Measurements from ENCODE around the gene PC. TPM values are rescaled to one million over a fixed set of nuclear protein-coding genes. Genes with fewer than 3 reads are reported as not detected.

PC gene
- polyA plus RNA-seq, 1 of the 3 experiments (the other 2 are of a cell fraction): 9.7 TPM

GRCh38 chr11:66953081-66953833, 4.9 kb downstream of the PC start:
- H3K27me3 ChIP-seq (ENCODE audit: insufficient read depth): no peaks in the 10 kb centered on the region
- H3K9ac ChIP-seq: no peak overlapping the region
- 89% methylated on average over 13 of the region's 13 CpGs for WGBS (ENCODE audit: low lambda C conversion rate)
- no peaks in the 10 kb centered on the region for H3K36me3 ChIP-seq (replicated peaks in 1 of 2; ENCODE audit: control insufficient read depth in 1 of 2, insufficient read depth in 2 of 2, low read length in 1 of 2)
- H3K4me3 ChIP-seq (ENCODE audit: low read depth in 2 of 2, low read length in 1 of 2): no peak overlapping the region
- ChIA-PET CTCF (interaction anchor here (1.1 to 2.0 kb wide), 2 partner anchors 72 to 258 kb away, joined by 3 to 8 read pairs; no protein-coding TSS in a partner anchor), POLR2A (no interaction called here)
- peak overlapping the region in 1 of 2 experiments; percentile 75; a peak in 2 of 4 replicates for H3K27ac ChIP-seq (ENCODE audit: low read depth in 2 of 2, low read length in 1 of 2)
- H2AFZ ChIP-seq (ENCODE audit: low read depth): no peak overlapping the region
- no peaks in the 10 kb centered on the region for H3K9me3 ChIP-seq
- peaks cover 10% of the 10 kb centered on the region for H3F3A ChIP-seq (replicated peaks; ENCODE audit: insufficient read depth)
- peaks cover 11 to 52% of the 10 kb centered on the region in 2 experiments for H3K4me1 ChIP-seq (ENCODE audit: control insufficient read depth in 1 of 2, insufficient read depth in 2 of 2, low read depth in 1 of 2, low read length in 1 of 2)
- TF ChIP-seq POLR2AphosphoS5 (IDR thresholded peaks at IDR 0.05; ENCODE audit: low read depth, low read length) (no peak), FOXM1 (IDR thresholded peaks at IDR 0.05; ENCODE audit: low read depth) (no peak), USF2 (IDR thresholded peaks at IDR 0.05; ENCODE audit: borderline replicate concordance, low read depth, low read length) (no peak), CHD2 (IDR thresholded peaks at IDR 0.05; ENCODE audit: low read length, partially characterized antibody) (no peak), TEAD4 (IDR thresholded peaks at IDR 0.05; ENCODE audit: borderline replicate concordance, insufficient read depth) (no peak), YY1 (IDR thresholded peaks at IDR 0.05; ENCODE audit: low read depth) (no peak), RXRA (IDR thresholded peaks at IDR 0.05; ENCODE audit: borderline replicate concordance, low read depth) (no peak), NRF1 (IDR thresholded peaks at IDR 0.05; ENCODE audit: low read depth, low read length) (no peak), EZH2phosphoT487 (IDR thresholded peaks at IDR 0.05; ENCODE audit: borderline replicate concordance, low read depth) (no peak)
- TF ChIP-seq, protein P1, sequence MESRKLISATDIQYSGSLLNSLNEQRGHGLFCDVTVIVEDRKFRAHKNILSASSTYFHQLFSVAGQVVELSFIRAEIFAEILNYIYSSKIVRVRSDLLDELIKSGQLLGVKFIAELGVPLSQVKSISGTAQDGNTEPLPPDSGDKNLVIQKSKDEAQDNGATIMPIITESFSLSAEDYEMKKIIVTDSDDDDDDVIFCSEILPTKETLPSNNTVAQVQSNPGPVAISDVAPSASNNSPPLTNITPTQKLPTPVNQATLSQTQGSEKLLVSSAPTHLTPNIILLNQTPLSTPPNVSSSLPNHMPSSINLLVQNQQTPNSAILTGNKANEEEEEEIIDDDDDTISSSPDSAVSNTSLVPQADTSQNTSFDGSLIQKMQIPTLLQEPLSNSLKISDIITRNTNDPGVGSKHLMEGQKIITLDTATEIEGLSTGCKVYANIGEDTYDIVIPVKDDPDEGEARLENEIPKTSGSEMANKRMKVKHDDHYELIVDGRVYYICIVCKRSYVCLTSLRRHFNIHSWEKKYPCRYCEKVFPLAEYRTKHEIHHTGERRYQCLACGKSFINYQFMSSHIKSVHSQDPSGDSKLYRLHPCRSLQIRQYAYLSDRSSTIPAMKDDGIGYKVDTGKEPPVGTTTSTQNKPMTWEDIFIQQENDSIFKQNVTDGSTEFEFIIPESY (IDR thresholded peaks at IDR 0.05; ENCODE audit: borderline replicate concordance, low read depth): no peak
- TF ChIP-seq, protein P2, sequence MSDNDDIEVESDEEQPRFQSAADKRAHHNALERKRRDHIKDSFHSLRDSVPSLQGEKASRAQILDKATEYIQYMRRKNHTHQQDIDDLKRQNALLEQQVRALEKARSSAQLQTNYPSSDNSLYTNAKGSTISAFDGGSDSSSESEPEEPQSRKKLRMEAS (IDR thresholded peaks at IDR 0.05; ENCODE audit: low read depth): no peak
- TF ChIP-seq, protein P3, sequence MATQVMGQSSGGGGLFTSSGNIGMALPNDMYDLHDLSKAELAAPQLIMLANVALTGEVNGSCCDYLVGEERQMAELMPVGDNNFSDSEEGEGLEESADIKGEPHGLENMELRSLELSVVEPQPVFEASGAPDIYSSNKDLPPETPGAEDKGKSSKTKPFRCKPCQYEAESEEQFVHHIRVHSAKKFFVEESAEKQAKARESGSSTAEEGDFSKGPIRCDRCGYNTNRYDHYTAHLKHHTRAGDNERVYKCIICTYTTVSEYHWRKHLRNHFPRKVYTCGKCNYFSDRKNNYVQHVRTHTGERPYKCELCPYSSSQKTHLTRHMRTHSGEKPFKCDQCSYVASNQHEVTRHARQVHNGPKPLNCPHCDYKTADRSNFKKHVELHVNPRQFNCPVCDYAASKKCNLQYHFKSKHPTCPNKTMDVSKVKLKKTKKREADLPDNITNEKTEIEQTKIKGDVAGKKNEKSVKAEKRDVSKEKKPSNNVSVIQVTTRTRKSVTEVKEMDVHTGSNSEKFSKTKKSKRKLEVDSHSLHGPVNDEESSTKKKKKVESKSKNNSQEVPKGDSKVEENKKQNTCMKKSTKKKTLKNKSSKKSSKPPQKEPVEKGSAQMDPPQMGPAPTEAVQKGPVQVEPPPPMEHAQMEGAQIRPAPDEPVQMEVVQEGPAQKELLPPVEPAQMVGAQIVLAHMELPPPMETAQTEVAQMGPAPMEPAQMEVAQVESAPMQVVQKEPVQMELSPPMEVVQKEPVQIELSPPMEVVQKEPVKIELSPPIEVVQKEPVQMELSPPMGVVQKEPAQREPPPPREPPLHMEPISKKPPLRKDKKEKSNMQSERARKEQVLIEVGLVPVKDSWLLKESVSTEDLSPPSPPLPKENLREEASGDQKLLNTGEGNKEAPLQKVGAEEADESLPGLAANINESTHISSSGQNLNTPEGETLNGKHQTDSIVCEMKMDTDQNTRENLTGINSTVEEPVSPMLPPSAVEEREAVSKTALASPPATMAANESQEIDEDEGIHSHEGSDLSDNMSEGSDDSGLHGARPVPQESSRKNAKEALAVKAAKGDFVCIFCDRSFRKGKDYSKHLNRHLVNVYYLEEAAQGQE (IDR thresholded peaks at IDR 0.05; ENCODE audit: low read depth, low read length): no peak
- DNase-seq: no peak
- H3K4me2 ChIP-seq: no peak overlapping the region
- no peaks in the 10 kb centered on the region for H4K20me1 ChIP-seq (ENCODE audit: insufficient read depth)
- no peaks in the 10 kb centered on the region for H3K9me2 ChIP-seq
- H3K79me2 ChIP-seq (ENCODE audit: insufficient read depth): no peaks in the 10 kb centered on the region; the same call in 1 of the 2 replicates

All from SK-N-SH (cell line).